Iris pigment epithelial cell (primary cell): ENCODE data around the gene PLCH2.
A peak's percentile ranks its signal among the peaks of the same experiment; 100 is the strongest.

Experiments
- DNase-seq: peaks from one replicate; pipeline ENCODE4 v3.0.0-alpha.2; 2011; ENCODE audit warnings: low read depth

Gene PLCH2

DNA sequence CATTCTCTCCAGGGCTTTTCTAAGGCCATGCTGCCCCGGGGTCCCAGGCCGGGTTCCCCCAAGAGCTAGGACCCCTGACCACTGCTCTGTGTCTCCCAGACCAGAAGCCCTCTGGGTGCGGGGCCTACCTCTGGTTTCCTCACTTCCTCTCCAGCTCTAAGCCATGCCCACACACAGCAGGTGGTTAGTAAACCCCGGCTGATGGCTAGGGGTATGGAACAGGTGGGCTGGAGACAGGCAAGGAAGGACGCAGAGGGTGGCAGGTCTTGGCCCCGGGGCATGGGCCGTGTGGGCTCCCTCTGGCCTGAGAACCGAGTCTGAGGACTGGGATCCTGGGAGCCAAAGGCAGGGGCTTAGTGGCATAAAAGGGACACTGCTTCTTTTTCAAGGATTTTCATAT is 15.9 kb upstream of the PLCH2 start:
- no peak for DNase-seq

DNA sequence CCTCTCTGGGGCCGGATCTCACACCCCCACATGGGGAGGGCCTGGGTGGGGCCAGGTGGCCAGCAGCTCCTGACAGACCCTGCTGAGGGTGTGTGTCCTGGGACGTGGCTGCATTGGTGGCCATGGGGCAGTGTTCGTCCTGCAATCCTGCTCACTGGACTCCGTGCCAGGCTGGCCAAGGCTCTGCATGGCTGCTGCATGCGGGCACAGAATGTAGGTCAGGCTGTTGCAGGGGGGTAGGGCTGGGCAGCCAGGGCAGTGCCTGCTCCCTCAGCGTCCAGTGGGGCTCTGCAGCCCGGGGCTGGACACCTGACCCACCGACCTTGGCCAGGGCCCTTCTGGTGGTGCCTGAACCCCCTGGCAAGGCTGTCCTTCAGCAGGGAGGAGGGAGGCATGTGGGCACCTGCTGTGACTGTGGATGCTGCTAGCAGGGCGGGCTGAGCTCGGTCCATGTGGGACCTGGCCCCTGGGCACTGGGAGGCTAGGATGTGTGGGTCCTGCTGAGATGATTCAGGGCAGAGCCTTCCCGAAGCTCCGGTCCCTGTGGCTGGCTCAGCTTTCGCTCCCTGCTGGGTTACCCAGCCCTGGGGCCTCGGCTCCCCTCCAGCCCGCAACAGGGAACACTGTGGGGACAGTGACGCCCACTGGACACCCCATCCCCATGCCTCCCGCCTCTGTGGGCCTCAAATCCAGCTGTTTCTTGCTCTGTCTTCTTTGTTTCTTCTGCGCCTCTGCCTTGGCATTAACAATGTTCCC is 14.9 kb upstream of the PLCH2 start:
- DNase-seq: no peak

DNA sequence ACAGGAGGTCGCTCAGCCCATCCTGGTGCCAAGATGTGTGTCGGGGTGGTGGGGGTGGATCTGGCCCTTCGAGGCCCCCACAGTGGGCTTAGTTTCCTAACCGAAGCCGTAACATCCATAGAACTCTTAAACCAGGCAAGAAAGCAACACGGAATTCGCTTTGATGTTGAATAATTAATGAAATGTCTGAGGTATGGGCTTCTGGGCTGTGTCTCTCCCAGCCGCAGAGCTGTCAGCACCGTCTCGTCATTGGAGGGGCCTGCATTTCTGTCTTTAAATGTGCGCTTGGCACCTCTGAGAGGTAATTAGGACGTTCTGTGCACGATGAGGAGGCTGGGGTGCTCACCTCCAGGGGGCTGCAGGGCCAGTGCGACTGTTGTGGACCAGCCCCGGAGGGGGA is 13.3 kb upstream of the PLCH2 start:
- no peak for DNase-seq

DNA sequence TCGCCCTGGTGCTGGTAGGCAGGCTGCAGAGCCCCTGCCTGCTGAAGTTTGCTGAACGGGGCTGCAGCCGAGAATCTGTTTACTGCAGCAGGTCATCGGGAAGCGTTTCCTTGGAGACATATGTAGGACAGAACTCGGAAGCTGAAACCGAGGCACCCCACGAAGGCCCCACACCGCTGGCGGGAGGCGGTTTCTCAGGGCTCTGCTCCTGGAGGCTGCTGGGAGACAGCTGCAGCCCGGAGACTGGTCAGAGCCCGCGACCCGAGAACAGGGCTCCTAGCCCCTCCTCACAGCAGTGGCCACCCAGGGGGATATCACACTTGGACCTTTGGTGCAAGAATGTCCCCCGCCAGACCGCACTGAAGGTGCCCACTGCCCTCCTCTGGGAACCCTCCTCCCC is 12.7 kb upstream of the PLCH2 start:
- DNase-seq: peak; percentile 22

DNA sequence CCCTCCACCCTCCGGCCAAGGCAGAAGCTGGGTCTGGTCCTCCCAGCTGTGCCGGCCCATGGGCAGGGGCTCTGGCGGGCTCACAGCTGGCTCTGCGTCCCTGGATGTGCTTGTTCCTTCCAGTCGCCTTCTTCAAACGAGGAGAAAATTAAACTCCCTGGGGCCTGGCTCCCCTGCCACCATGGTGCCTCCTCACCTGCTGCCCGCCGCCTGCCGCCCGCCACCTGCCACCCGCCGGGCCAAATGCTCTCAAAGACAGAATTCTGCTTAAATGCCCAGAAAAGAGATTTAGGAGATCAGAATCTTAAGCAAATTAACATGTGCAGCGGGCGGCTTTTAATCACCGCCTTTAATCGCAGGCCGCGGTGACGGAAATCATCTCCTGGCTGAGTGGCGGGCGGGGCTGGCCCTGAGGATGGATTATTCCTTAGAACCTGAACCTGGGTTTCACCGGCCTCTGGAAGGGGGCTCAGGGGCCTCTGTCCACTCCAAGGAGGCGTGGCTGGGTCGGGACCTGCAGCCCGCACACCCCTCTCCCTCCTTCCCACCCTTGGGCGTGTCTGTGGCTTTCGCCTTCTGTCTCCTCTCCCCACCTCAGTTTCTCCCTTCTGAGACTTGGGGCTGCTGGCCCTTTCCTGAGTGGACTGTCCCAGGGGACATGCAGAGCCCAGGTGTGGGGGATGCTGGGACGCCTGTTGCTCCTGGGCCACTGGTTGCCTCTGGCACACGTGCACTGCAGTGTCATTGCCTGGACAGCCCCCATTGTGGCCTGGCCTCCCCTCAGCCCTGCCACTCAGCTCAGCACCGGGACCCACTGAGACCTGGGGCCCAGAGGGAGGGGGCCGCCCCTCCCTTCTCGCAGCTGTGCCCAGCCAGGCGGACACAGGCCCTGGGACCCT is 10.5 kb upstream of the PLCH2 start:
- no peak for DNase-seq

- DNase-seq: no peak
These were observed 9.8 kb upstream of the PLCH2 start for GRCh38 chr1:2466270-2466665.

DNA sequence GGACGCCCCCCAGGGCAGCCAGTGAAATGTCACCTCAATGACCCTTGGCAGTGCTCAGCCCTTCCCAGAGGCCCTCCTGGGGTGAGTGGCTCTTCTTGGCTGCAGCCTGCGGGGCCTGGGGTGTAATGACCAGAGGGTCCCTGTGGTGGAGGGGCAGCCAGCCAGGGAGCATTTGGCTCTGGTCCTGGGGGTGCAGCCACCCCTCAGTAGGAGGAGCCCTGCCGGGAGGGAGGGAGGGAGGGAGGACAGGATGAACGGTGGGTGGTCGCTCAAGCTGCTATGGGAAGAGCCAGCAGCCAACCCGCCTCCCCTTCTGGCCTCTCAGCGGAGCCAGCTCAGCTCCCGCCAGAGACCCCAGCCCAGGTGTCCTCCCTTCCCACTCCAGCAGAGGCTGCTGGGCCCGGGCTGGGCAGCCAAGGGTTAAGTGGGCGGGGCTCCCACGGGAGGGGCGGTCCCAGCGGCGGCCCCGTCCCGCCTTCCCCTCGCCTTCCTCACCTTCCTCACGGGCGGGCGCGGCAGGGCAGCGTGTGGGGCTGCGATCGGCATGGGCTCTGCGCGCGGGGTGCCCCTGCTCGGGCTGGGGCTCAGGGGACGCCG is 9.0 kb upstream of the PLCH2 start:
- DNase-seq: no peak

GRCh38 chr1:2468041-2468472 is 8.0 kb upstream of the PLCH2 start:
- DNase-seq: no peak

DNA sequence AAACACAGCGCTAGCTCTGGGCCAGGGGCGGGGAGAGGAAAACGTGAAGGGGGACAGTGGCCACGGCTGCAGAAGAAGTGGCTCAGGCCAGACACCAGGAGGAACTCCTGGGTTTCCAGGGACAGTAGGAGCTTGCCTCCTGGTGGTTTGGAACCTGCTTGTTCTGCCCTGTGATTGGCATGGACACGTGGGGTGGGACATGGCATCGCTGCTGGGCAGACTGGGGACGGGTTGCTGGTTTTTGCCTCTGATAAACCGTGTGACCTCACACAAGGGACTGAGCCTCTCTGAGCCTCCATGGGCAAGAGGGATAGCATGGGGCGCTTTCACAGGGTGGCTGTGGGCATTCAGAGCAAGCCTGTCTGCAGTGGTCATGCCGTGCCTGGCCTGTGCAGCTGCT is 7.5 kb upstream of the PLCH2 start:
- DNase-seq: no peak

DNA sequence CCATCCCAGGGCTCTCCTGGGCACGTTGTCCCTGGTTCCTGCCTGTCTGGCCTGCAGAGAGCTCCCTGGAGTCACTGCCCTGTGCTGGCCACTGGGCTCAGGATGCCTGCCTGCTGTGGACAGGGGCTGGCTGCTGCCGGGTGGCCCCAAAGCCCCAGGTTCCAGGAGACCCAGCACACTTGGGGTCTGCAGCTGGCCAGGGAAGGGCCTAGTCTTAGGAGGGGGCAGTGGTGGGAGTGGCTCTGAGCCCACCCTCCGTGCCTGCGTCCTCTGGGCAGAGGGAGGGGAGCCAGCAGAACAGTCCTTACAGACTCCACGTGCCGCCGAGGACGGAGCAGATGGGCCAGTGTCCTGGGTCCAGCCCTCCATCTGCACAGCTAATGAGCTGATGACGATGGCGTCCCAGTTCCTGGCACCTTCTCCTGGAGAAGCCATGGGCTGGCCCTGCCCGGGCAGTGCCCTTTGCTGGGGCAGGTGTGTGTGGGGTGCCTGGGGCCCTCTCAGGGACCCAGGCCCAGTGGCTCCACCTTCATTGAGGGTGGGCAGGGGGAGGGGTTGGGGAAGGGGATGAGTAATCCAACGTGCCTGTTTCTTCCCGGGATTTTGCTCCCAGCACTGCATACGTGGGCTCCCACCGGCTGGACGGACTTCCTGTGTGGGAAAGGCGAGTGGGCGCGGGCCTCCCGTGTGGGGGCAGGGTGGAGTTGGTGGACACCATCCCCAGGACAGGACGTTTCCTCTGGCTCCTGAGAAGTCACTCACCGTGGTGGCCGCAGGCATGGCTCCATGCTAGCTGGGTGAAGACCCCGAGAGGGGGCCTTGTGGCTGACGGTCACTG is 6.8 kb upstream of the PLCH2 start:
- DNase-seq: no peak

DNA sequence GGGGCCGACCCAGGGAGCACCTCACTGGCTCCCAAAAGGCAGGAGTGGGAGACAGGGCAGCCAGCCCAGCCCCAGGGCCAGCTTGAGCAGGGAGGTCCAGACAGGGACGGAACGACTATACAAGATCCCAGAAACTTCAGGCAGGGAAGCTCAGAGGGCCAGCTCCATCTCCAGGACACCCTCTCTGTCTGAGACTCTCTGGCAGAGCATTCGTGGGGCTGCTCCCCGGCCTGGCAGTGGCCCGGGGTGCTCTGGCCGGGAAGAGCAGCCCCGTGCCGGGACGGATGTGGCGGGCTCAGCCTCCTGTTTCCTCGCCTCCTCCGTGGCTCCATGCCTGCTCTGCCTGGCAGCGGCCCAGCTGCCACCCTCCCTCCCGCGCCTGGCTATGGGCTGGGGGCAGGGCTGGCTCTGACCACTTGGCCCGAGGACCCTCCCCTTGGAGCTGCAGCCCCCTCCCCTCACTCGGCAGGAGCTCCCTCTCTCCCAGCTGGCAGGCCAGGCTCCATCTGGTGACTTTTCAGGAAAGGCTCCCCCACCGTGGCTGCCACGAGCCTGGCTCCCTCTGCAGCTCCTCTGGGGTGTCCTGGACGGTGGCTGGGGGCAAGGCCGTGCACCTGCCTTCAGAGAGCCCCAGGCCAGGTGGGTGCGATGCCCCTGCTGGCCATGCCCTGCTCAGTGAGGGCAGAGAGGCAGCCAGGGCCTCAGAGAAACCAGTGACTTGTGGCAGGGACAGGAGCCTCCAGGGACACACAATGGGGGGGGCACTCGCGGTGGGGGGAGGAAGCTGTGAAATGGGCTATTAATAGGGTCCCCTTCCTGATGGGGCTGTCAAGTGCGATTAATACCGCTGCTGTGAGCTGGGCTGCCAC is 5.6 kb upstream of the PLCH2 start:
- DNase-seq: no peak

- no peak for DNase-seq
These were observed 5.0 kb upstream of the PLCH2 start for GRCh38 chr1:2471159-2471471.

DNA sequence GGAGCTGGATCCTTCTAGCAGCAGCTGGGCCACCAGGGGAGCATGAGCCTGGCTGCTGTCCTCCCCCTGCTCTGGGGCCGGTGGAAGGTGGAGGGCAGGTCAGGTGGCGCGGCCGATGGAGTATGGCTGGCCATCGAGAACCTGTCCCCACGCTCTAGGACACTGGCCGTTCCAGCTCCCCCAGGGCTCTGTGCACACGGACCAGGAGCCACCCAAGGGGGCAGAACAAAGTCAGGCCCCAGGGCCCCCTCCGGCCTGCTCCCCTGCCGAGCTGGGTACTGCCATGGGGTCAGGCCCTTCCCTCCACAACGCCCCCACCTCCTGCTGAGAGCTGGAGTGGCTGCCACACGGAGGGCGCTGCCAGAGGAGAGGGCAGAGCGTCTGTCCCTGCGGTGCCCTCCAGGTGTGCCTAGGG is 4.5 kb upstream of the PLCH2 start:
- no peak for DNase-seq

- DNase-seq: no peak
These were observed 4.0 kb upstream of the PLCH2 start for GRCh38 chr1:2472109-2472508.

- DNase-seq: no peak
These were observed 3.4 kb upstream of the PLCH2 start for GRCh38 chr1:2472561-2473177.

GRCh38 chr1:2473198-2473597 is 2.9 kb upstream of the PLCH2 start:
- no peak for DNase-seq

GRCh38 chr1:2474104-2474844 is 1.8 kb upstream of the PLCH2 start:
- no peak for DNase-seq

- DNase-seq: no peak
These were observed 1.1 kb upstream of the PLCH2 start for GRCh38 chr1:2474933-2475371.

- no peak for DNase-seq
These were observed 518 bp upstream of the PLCH2 start for GRCh38 chr1:2475571-2475970.

- DNase-seq: no peak
These were observed 1.2 kb downstream of the PLCH2 start for GRCh38 chr1:2477309-2477708.
